Upper lobe of left lung (tissue), 6 donors: ENCODE measurements around the gene SAP30L. TPM values are rescaled to one million over a fixed set of nuclear protein-coding genes. Genes with fewer than 3 reads are reported as not detected.

Experiments used
- ATAC-seq, 2 donors: fragments of 200-7000 bp; cut with Tn5 transposase; one replicate each; pipeline ENCODE4 v1.9.1; 2022; ENCODE audit warnings: mild to moderate bottlenecking in 2 of 2, moderate library complexity in 2 of 2; ENCODE audit not compliant: low FRiP score in 2 of 2
- DNase-seq, 2 donors: peaks; one replicate each; pipeline ENCODE4 v3.0.0-alpha.2; 2019 to 2020
- H3K27ac ChIP-seq, 4 donors: fragments of 200-600 bp; sonication (generic); one replicate each; pipeline ENCODE4 v1.5.1; 2016 to 2019
- H3K27me3 ChIP-seq, 4 donors: fragments of 200-600 bp; sonication (generic); one replicate each; pipeline ENCODE4 v1.5.1; 2017 to 2019
- H3K36me3 ChIP-seq, 4 donors: fragments of 200-600 bp; sonication (generic); one replicate each; pipeline ENCODE4 v1.5.1; 2016 to 2019
- H3K4me1 ChIP-seq, 4 donors: fragments of 200-600 bp; sonication (generic); one replicate each; pipeline ENCODE4 v1.5.1; 2018 to 2019
- H3K4me3 ChIP-seq, 4 donors: fragments of 200-600 bp; sonication (generic); one replicate each; pipeline ENCODE4 v1.5.1; 2017 to 2019; ENCODE audit warnings: mild to moderate bottlenecking in 2 of 4, moderate library complexity in 1 of 4
- H3K9me3 ChIP-seq, 4 donors: fragments of 200-600 bp; sonication (generic); one replicate each; pipeline ENCODE4 v1.5.1; 2018 to 2019
- CTCF ChIP-seq, 6 experiments: fragments of 450-650 bp in 4 of 6; fragments of 200-600 bp in 2 of 6; sonication (generic) in 2 of 6; IDR thresholded peaks; one replicate each; pipeline ENCODE4 v1.5.1; 2016 to 2019; ENCODE audit warnings: antibody characterized with exemption in 6 of 6
- EP300 ChIP-seq, 4 donors: sonication (generic); formaldehyde crosslinking; IDR thresholded peaks; one replicate each; pipeline ENCODE4 v1.5.1; 2017; ENCODE audit warnings: antibody characterized with exemption in 4 of 4, control low read depth in 2 of 4
- POLR2A ChIP-seq, 4 donors: fragments of 450-650 bp; IDR thresholded peaks; one replicate each; pipeline ENCODE4 v1.5.1; 2016 to 2017; ENCODE audit warnings: antibody characterized with exemption in 4 of 4, mild to moderate bottlenecking in 2 of 4
- POLR2AphosphoS5 ChIP-seq, 2 donors: sonication (generic); formaldehyde crosslinking; IDR thresholded peaks; one replicate each; pipeline ENCODE4 v1.5.1; 2017; ENCODE audit warnings: antibody characterized with exemption in 2 of 2
- WGBS, 2 donors: methylation state at CpG; one replicate each; pipeline ENCODE4 v1.1.5; 2017 to 2018; 5-methylcytosine and 5-hydroxymethylcytosine counted together
- total RNA-seq, 6 donors: library from RNA; depleted of rRNA in 4 of 6; stranded (reverse); fragments of >200 nt in 4 of 6; gene quantifications; one replicate each; pipeline versions ENCODE4 v1.1.0 to v1.2.1, GENCODE V29; 2016 to 2021
- donor health status: DM: no; HTN: no; CAD: no; lungs with moderate emphysema.
- donor health status: DM: no; HTN: yes; CAD: no; lungs with severe emphysema.

SAP30L gene
- total RNA-seq, 6 donors from 2014 or later: 34.0 to 52.8 (median 37.8) TPM

DNA sequence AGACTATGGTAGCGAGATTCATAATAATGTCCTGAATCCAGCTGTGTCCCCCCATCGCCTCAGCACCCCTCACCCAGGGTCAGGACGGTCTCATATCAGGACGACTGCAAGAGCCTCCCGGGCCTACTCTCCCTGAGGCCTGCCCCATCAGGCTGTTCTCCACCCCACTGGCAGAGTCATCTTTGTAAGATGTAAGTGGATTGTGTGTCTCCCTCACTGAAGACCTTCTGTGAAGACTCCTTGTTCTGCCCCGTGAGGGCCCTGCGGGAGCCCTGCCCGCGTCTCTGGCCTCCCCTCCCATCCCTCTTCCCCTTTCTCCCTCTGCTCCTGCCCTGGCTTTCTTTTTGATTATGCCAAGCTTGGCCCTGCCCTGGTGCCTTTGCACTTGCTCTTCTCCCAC lies 43.9 kb upstream of the SAP30L start:
- Histone ChIP-seq H3K9me3 (no peaks in the 10 kb centered on the region), H3K36me3 (peaks cover 0 to 2% (median 0%) of the 10 kb centered on the region in 4 donors), H3K27ac (no peak overlapping the region), H3K4me1 (peaks cover 8 to 18% (median 12%) of the 10 kb centered on the region in 4 donors), H3K4me3 (no peak overlapping the region), H3K27me3 (no peaks in the 10 kb centered on the region)
- 88 to 97% methylated on average over 9 of the region's 9 CpGs for WGBS, 2 donors
- ATAC-seq (no peak), DNase-seq (no peak)
- no peak for TF ChIP-seq POLR2AphosphoS5 (IDR thresholded peaks at IDR 0.05)

- Histone ChIP-seq H3K36me3 (peaks cover 0 to 2% (median 0%) of the 10 kb centered on the region in 4 donors), H3K4me3 (no peak overlapping the region), H3K4me1 (peaks cover 7 to 13% (median 10%) of the 10 kb centered on the region in 4 donors), H3K9me3 (no peaks in the 10 kb centered on the region), H3K27me3 (no peaks in the 10 kb centered on the region), H3K27ac (no peak overlapping the region)
- no peak for TF ChIP-seq CTCF (IDR thresholded peaks at IDR 0.05)
- TF ChIP-seq POLR2AphosphoS5 (IDR thresholded peaks at IDR 0.05): no peak
- TF ChIP-seq POLR2A (IDR thresholded peaks at IDR 0.05): no peak
- no peak for TF ChIP-seq EP300 (IDR thresholded peaks at IDR 0.05)
- ATAC-seq: no peak
- no peak for DNase-seq
- 88 to 93% methylated on average over 2 to 9 of the region's 10 CpGs for WGBS, 2 donors
Measured at GRCh38 chr5:154402611-154403010, 43.2 kb upstream of the SAP30L start.

DNA sequence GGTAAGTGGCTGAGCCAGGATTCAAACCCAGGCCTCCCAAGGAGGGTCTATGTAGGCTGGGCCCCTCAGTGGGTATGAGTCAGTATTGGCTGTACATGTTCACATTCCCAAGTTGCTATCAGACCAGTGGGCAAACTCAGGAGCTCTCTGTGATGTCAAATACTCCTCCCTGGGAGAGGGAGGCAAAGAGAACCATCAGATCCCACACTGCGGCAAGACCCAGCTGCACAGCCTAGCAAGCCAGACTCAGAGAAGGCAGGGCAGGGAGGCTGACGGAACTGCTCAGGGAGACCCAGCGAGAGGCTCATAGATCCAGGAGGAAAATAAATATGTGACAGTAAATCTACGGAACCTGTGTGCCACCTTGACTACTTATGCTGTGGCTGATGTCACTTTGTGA lies 42.6 kb upstream of the SAP30L start:
- H3K27ac ChIP-seq: no peak overlapping the region
- TF ChIP-seq POLR2A (IDR thresholded peaks at IDR 0.05): no peak
- no peak for TF ChIP-seq CTCF (IDR thresholded peaks at IDR 0.05)
- TF ChIP-seq EP300 (IDR thresholded peaks at IDR 0.05): no peak
- TF ChIP-seq POLR2AphosphoS5 (IDR thresholded peaks at IDR 0.05): no peak
- 96 to 100% methylated on average over 4 of the region's 4 CpGs for WGBS, 2 donors
- no peak overlapping the region for H3K4me3 ChIP-seq
- H3K9me3 ChIP-seq: no peaks in the 10 kb centered on the region
- ATAC-seq (no peak), DNase-seq (no peak)
- peaks cover 0 to 5% (median 0%) of the 10 kb centered on the region in 4 donors for H3K36me3 ChIP-seq
- no peaks in the 10 kb centered on the region for H3K27me3 ChIP-seq
- peaks cover 5 to 10% (median 9%) of the 10 kb centered on the region in 4 donors for H3K4me1 ChIP-seq

DNA sequence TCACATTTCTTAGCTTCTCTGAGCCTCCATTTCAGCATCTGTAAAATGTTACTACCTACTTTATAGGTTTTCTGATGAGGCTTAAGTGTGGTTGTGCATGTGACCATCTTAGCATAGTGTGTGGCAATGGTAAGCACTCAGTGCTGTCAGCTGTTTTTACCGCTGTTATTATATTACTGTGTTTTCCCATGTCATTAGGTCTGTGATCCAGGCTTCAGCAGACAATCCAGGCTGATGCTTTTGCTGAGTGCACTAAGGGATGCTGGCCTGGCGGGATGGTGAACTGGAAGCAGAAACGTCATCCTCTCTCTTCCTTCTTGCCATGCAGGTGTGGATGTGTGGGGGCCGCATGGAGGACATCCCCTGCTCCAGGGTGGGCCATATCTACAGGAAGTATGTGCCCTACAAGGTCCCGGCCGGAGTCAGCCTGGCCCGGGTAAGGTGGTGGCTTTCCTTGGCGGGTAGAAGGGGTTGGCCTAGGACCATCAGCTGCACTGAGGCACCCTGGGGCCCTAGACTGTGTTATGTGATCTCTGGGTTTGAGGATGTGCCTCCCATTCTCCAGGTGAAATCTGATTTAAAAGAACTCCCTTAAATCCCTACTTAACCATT lies 41.9 kb upstream of the SAP30L start:
- 92 to 97% methylated on average over 4 to 8 of the region's 8 CpGs for WGBS, 2 donors
- DNase-seq: no peak

More for the DNA sequence above, 41.9 kb upstream of the SAP30L start:
- no peaks in the 10 kb centered on the region for H3K27me3 ChIP-seq
- no peak for ATAC-seq
- H3K36me3 ChIP-seq: peaks cover 0 to 8% (median 0%) of the 10 kb centered on the region in 4 donors
- no peak overlapping the region for H3K27ac ChIP-seq
- H3K9me3 ChIP-seq: no peaks in the 10 kb centered on the region
- no peak overlapping the region for H3K4me3 ChIP-seq
- no peak for TF ChIP-seq POLR2AphosphoS5 (IDR thresholded peaks at IDR 0.05)
- TF ChIP-seq EP300 (IDR thresholded peaks at IDR 0.05): no peak
- no peak for TF ChIP-seq POLR2A (IDR thresholded peaks at IDR 0.05)
- no peak for TF ChIP-seq CTCF (IDR thresholded peaks at IDR 0.05)
- H3K4me1 ChIP-seq: peaks cover 5 to 10% (median 9%) of the 10 kb centered on the region in 4 donors
